Caco-2 (cell line): Measurements from ENCODE around the gene ADGRF5. TPM values are rescaled to one million over a fixed set of nuclear protein-coding genes. Genes with fewer than 3 reads are reported as not detected.

Experiments used
- BruUV-seq: library from RNA; stranded (reverse); fragments of 400-500 nt; replicated peaks from 2 replicates; lab custom pipeline; 2021; lab: Mats Ljungman, UMichigan
- CTCF ChIA-PET: fragments of 300-600 bp; sonication (Branson Sonifier 250); formaldehyde crosslinking; loops from one replicate; lab custom pipeline; 2022; ENCODE audit warnings: antibody characterized with exemption; lab: Charles Lee
- POLR2A ChIA-PET: fragments of 300-600 bp; sonication (Branson Sonifier 250); formaldehyde crosslinking; loops from one replicate; lab custom pipeline; 2022; ENCODE audit warnings: antibody characterized with exemption; lab: Charles Lee
- DNase-seq, 2 experiments: peaks; one replicate each; pipeline versions ENCODE4 v3.0.0 to v3.0.0-alpha.2; 2020 to 2022
- H3K27me3 ChIP-seq: replicated peaks from 2 replicates; pipeline ENCODE4 v1.6.0; 2011; ENCODE audit warnings: low read length; ENCODE audit not compliant: control insufficient read depth, insufficient read depth
- H3K36me3 ChIP-seq: 2 replicates; pipeline ENCODE4 v1.5.1; 2011; ENCODE audit warnings: low read length; ENCODE audit not compliant: control insufficient read depth, insufficient read depth
- H3K4me1 ChIP-seq: fragments of 250-450 bp; sonication (Bioruptor Pico); 2 replicates; pipeline ENCODE4 v1.5.1; 2020; ENCODE audit warnings: mild to moderate bottlenecking
- H3K4me3 ChIP-seq: 2 replicates; pipeline ENCODE4 v1.5.1; 2011; ENCODE audit warnings: low read depth, mild to moderate bottlenecking, control low read depth, low read length
- H3K9me3 ChIP-seq: fragments of 250-450 bp; sonication (Bioruptor Pico); 2 replicates; pipeline ENCODE4 v1.5.1; 2020; ENCODE audit warnings: mild to moderate bottlenecking, moderate library complexity
- H3K27ac Mint-ChIP-seq: one replicate; pipeline ENCODE4 v1.8.0; 2022; ENCODE audit warnings: mixed read lengths; ENCODE audit not compliant: unreplicated experiment
- H3K27me3 Mint-ChIP-seq: one replicate; pipeline ENCODE4 v1.8.0; 2022; ENCODE audit warnings: mixed read lengths; ENCODE audit not compliant: insufficient read depth, unreplicated experiment
- H3K36me3 Mint-ChIP-seq: one replicate; pipeline ENCODE4 v1.8.0; 2022; ENCODE audit warnings: mild to moderate bottlenecking, mixed read lengths; ENCODE audit not compliant: insufficient read depth, unreplicated experiment
- H3K4me1 Mint-ChIP-seq: one replicate; pipeline ENCODE4 v1.8.0; 2022; ENCODE audit warnings: low read depth, mixed read lengths; ENCODE audit not compliant: unreplicated experiment
- H3K4me3 Mint-ChIP-seq: one replicate; pipeline ENCODE4 v1.8.0; 2022; ENCODE audit warnings: mild to moderate bottlenecking, moderate library complexity, mixed read lengths; ENCODE audit not compliant: unreplicated experiment
- H3K9me3 Mint-ChIP-seq: one replicate; pipeline ENCODE4 v1.8.0; 2022; ENCODE audit warnings: mixed read lengths; ENCODE audit not compliant: unreplicated experiment
- intact Hi-C: fragments of 100-400 bp; cut with micrococcal nuclease; formaldehyde crosslinking; loops from one replicate; pipeline ENCODE4 v1.10.0; 2022; ENCODE audit not compliant: unreplicated experiment
- total RNA-seq: library from RNA; stranded (reverse); gene quantifications from 2 replicates; pipeline ENCODE4 v1.2.3, GENCODE V29; 2022
- TF ChIP-seq, protein P1 (sequence below), 2 experiments: fragments of 200-600 bp in 1 of 2; IDR thresholded peaks; 1 replicate in 1 of 2; 2 replicates in 1 of 2; pipeline versions ENCODE4 v1.5.1 to v1.8.0; 2011 to 2022; ENCODE audit warnings: antibody characterized with exemption in 1 of 2, control low read depth in 1 of 2, inconsistent platforms in 1 of 2, low read depth in 1 of 2, low read length in 1 of 2, mild to moderate bottlenecking in 1 of 2, moderate library complexity in 1 of 2; ENCODE audit not compliant: insufficient read depth in 1 of 2, severe bottlenecking in 1 of 2, unreplicated experiment in 1 of 2

The ADGRF5 gene
- total RNA-seq, 1 experiment from 2014 or later = not detected

DNA sequence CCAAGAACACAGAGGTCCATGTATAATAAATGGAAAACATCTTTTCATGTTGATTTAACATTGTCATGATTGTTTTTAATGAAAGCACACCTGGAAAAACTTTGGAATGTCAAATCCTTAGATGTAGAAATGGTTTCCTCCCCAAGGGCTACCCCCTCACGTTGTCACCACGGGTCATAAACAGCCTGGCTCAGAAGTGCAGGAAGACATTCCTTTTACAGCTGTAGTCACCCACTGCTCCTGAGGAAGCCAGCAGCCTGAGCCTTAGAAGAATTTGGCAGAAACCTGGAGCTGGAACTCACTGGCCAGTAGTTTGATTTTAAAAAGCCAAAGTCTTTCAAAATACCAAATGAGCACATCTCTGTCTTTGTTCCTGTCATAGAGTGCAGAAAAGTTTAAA is 23.7 kb downstream of the ADGRF5 start:
- intact Hi-C loops = no loop called here
- peaks cover 11% of the 10 kb centered on the region for H3K4me1 Mint-ChIP-seq
- Histone ChIP-seq H3K36me3 (no peaks in the 10 kb centered on the region), H3K4me1 (peaks cover 15% of the 10 kb centered on the region), H3K27me3 (no peaks in the 10 kb centered on the region), H3K9me3 (no peaks in the 10 kb centered on the region), H3K4me3 (no peak overlapping the region)
- no peak overlapping the region for H3K4me3 Mint-ChIP-seq
- H3K9me3 Mint-ChIP-seq = no peaks in the 10 kb centered on the region
- no peaks in the 10 kb centered on the region for H3K27me3 Mint-ChIP-seq
- no peaks in the 10 kb centered on the region for H3K36me3 Mint-ChIP-seq
- BruUV-seq = no TSS peak
- H3K27ac Mint-ChIP-seq = no peak overlapping the region
- ChIA-PET CTCF (no interaction called here), POLR2A (no interaction called here)
- DNase-seq = no peak
- TF ChIP-seq, protein P1, sequence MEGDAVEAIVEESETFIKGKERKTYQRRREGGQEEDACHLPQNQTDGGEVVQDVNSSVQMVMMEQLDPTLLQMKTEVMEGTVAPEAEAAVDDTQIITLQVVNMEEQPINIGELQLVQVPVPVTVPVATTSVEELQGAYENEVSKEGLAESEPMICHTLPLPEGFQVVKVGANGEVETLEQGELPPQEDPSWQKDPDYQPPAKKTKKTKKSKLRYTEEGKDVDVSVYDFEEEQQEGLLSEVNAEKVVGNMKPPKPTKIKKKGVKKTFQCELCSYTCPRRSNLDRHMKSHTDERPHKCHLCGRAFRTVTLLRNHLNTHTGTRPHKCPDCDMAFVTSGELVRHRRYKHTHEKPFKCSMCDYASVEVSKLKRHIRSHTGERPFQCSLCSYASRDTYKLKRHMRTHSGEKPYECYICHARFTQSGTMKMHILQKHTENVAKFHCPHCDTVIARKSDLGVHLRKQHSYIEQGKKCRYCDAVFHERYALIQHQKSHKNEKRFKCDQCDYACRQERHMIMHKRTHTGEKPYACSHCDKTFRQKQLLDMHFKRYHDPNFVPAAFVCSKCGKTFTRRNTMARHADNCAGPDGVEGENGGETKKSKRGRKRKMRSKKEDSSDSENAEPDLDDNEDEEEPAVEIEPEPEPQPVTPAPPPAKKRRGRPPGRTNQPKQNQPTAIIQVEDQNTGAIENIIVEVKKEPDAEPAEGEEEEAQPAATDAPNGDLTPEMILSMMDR (IDR thresholded peaks at IDR 0.05; ENCODE audit: insufficient read depth in 1 of 2, low read depth in 1 of 2, low read length in 1 of 2, severe bottlenecking in 1 of 2, unreplicated experiment in 1 of 2) = no peak

DNA sequence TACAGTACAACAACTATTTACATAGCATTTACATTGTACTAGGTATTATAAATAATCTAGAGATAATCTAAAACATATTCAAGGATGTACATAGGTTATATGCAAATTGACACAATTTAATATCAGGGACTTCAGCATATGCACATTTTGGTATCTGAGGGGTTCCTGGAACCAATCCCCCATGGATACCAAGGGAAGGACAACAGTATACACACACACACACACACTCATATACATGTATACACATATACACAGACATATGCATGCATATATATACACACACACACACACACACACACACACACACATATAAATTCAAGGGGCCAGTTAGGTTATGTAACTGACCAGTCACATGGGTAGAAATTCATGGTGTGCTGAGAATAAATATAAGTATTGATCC is 24.9 kb downstream of the ADGRF5 start:
- no peaks in the 10 kb centered on the region for H3K27me3 Mint-ChIP-seq
- DNase-seq = no peak
- H3K9me3 Mint-ChIP-seq = no peaks in the 10 kb centered on the region
- no peaks in the 10 kb centered on the region for H3K9me3 ChIP-seq
- H3K36me3 ChIP-seq = no peaks in the 10 kb centered on the region
- peaks cover 11% of the 10 kb centered on the region for H3K4me1 Mint-ChIP-seq
- H3K4me3 Mint-ChIP-seq = no peak overlapping the region
- TF ChIP-seq, protein P1 (IDR thresholded peaks at IDR 0.05; ENCODE audit: insufficient read depth in 1 of 2, low read depth in 1 of 2, low read length in 1 of 2, severe bottlenecking in 1 of 2, unreplicated experiment in 1 of 2) = no peak
- H3K27ac Mint-ChIP-seq = no peak overlapping the region
- ChIA-PET POLR2A (no interaction called here), CTCF (no interaction called here)
- no peaks in the 10 kb centered on the region for H3K27me3 ChIP-seq
- intact Hi-C loops = no loop called here
- no peaks in the 10 kb centered on the region for H3K36me3 Mint-ChIP-seq
- no peak overlapping the region for H3K4me3 ChIP-seq
- H3K4me1 ChIP-seq = peaks cover 15% of the 10 kb centered on the region
- BruUV-seq = no TSS peak

DNA sequence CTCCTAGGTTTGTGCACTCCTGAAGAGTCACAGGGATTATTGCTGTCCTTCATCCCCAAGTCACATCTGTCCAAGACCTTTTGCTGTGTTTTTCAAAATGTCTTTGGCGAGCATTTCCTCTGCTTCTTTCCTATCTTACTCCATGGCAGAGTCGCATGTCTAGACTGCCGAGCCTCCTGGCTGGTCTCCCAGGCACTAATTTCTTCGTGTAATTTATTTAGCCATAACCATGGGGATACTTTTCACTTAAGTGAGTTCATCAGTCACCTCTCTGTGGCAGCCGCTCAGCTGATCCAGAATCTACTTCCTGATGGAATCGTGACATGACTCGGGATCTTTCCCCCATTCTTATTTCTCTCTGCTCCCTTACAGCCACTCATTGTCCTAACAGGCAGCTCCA is 25.8 kb downstream of the ADGRF5 start:
- Mint-ChIP-seq H3K27me3 (no peaks in the 10 kb centered on the region), H3K27ac (no peak overlapping the region), H3K4me3 (no peak overlapping the region), H3K4me1 (peaks cover 11% of the 10 kb centered on the region), H3K9me3 (no peaks in the 10 kb centered on the region), H3K36me3 (no peaks in the 10 kb centered on the region)
- TF ChIP-seq, protein P1 (IDR thresholded peaks at IDR 0.05; ENCODE audit: insufficient read depth in 1 of 2, low read depth in 1 of 2, low read length in 1 of 2, severe bottlenecking in 1 of 2, unreplicated experiment in 1 of 2) = no peak
- no peaks in the 10 kb centered on the region for H3K36me3 ChIP-seq
- H3K4me3 ChIP-seq = no peak overlapping the region
- ChIA-PET CTCF (no interaction called here), POLR2A (no interaction called here)
- DNase-seq = no peak
- no peaks in the 10 kb centered on the region for H3K9me3 ChIP-seq
- H3K27me3 ChIP-seq = no peaks in the 10 kb centered on the region
- intact Hi-C loops = no loop called here
- BruUV-seq = no TSS peak
- peaks cover 15% of the 10 kb centered on the region for H3K4me1 ChIP-seq
